ENCODE data around the gene INHBA.

INHBA gene

GRCh38 chr7:41698726-41699125, 4.2 kb downstream of the INHBA start:
- Histone ChIP-seq H3K4me3 (ENCODE audit: low read length, poor library complexity, severe bottlenecking) (no peak overlapping the region), H4K20me1 (ENCODE audit: insufficient read depth, low read length, poor library complexity, severe bottlenecking) (no peaks in the 10 kb centered on the region), H3K4me1 (ENCODE audit: insufficient read depth, low read length, poor library complexity, severe bottlenecking) (no peaks in the 10 kb centered on the region), H3K9me2 (replicated peaks; ENCODE audit: low read depth, low read length) (no peaks in the 10 kb centered on the region), H3K36me3 (ENCODE audit: insufficient read depth, low read length) (no peaks in the 10 kb centered on the region), H3F3A (ENCODE audit: low read depth) (no peaks in the 10 kb centered on the region), H3K9me3 (ENCODE audit: insufficient read depth, low read depth, low read length) (no peaks in the 10 kb centered on the region), H3K27me3 (ENCODE audit: insufficient read depth, low read length, poor library complexity, severe bottlenecking) (no peaks in the 10 kb centered on the region), H3K4me2 (ENCODE audit: low read depth, low read length, poor library complexity, severe bottlenecking) (no peak overlapping the region), H2AFZ (ENCODE audit: low read length) (no peak overlapping the region), H3K9ac (ENCODE audit: low read depth, low read length, poor library complexity, severe bottlenecking) (no peak overlapping the region), H3K79me2 (ENCODE audit: insufficient read depth, low read length) (no peaks in the 10 kb centered on the region)
- no peak for TF ChIP-seq CTCF (conservative IDR thresholded peaks at IDR 0.05; ENCODE audit: low read length)
- no peak for TF ChIP-seq EZH2phosphoT487 (IDR thresholded peaks at IDR 0.05; ENCODE audit: borderline replicate concordance)

- Histone ChIP-seq H4K20me1 (ENCODE audit: insufficient read depth, low read length, poor library complexity, severe bottlenecking) (no peaks in the 10 kb centered on the region), H3K36me3 (ENCODE audit: insufficient read depth, low read length) (no peaks in the 10 kb centered on the region), H3K4me3 (ENCODE audit: low read length, poor library complexity, severe bottlenecking) (no peak overlapping the region), H3K79me2 (ENCODE audit: insufficient read depth, low read length) (no peaks in the 10 kb centered on the region), H3K27me3 (ENCODE audit: insufficient read depth, low read length, poor library complexity, severe bottlenecking) (no peaks in the 10 kb centered on the region), H3K9me3 (ENCODE audit: insufficient read depth, low read depth, low read length) (no peaks in the 10 kb centered on the region), H3F3A (ENCODE audit: low read depth) (no peaks in the 10 kb centered on the region), H3K4me1 (ENCODE audit: insufficient read depth, low read length, poor library complexity, severe bottlenecking) (no peaks in the 10 kb centered on the region), H3K9ac (ENCODE audit: low read depth, low read length, poor library complexity, severe bottlenecking) (no peak overlapping the region), H3K9me2 (replicated peaks; ENCODE audit: low read depth, low read length) (no peaks in the 10 kb centered on the region), H2AFZ (ENCODE audit: low read length) (no peak overlapping the region), H3K4me2 (ENCODE audit: low read depth, low read length, poor library complexity, severe bottlenecking) (no peak overlapping the region)
- no peak for TF ChIP-seq CTCF (conservative IDR thresholded peaks at IDR 0.05; ENCODE audit: low read length)
- no peak for TF ChIP-seq EZH2phosphoT487 (IDR thresholded peaks at IDR 0.05; ENCODE audit: borderline replicate concordance)
Measured at GRCh38 chr7:41698114-41698513, 4.8 kb downstream of the INHBA start.

- Histone ChIP-seq H3K79me2 (ENCODE audit: insufficient read depth, low read length) (no peaks in the 10 kb centered on the region), H3K4me3 (ENCODE audit: low read length, poor library complexity, severe bottlenecking) (no peak overlapping the region), H3K9ac (ENCODE audit: low read depth, low read length, poor library complexity, severe bottlenecking) (no peak overlapping the region), H3F3A (ENCODE audit: low read depth) (no peaks in the 10 kb centered on the region), H3K27me3 (ENCODE audit: insufficient read depth, low read length, poor library complexity, severe bottlenecking) (no peaks in the 10 kb centered on the region), H3K9me3 (ENCODE audit: insufficient read depth, low read depth, low read length) (no peaks in the 10 kb centered on the region), H3K36me3 (ENCODE audit: insufficient read depth, low read length) (no peaks in the 10 kb centered on the region), H2AFZ (ENCODE audit: low read length) (no peak overlapping the region), H3K4me2 (ENCODE audit: low read depth, low read length, poor library complexity, severe bottlenecking) (no peak overlapping the region), H4K20me1 (ENCODE audit: insufficient read depth, low read length, poor library complexity, severe bottlenecking) (no peaks in the 10 kb centered on the region), H3K9me2 (replicated peaks; ENCODE audit: low read depth, low read length) (no peaks in the 10 kb centered on the region), H3K4me1 (ENCODE audit: insufficient read depth, low read length, poor library complexity, severe bottlenecking) (no peaks in the 10 kb centered on the region)
- TF ChIP-seq EZH2phosphoT487 (IDR thresholded peaks at IDR 0.05; ENCODE audit: borderline replicate concordance) (no peak), CTCF (conservative IDR thresholded peaks at IDR 0.05; ENCODE audit: low read length) (peak; percentile 63)
Measured at GRCh38 chr7:41696323-41696916, 6.5 kb downstream of the INHBA start.

All from Loucy (cell line).